Left cardiac atrium (tissue), 4 donors: ENCODE data around the gene PBLD. TPM values are rescaled to one million over a fixed set of nuclear protein-coding genes. Genes with fewer than 3 reads are reported as not detected.
"Not testable (repeated sequence)": the region's sequence is repeated elsewhere in the genome, so short reads cannot be mapped to it uniquely, and the experiment has no call there.

Experiments
- ATAC-seq, 2 donors: fragments of 200-7000 bp; cut with Tn5 transposase; one replicate each; pipeline ENCODE4 v1.9.1; 2020; ENCODE audit warnings: mild to moderate bottlenecking in 2 of 2, moderate library complexity in 2 of 2
- DNase-seq: peaks from one replicate; pipeline ENCODE4 v3.0.0-alpha.2; 2020
- intact Hi-C, 2 donors: fragments of 100-400 bp; cut with DNase I; formaldehyde crosslinking; loops; one replicate each; pipeline versions ENCODE4 v1.14.1 to v1.15.1; 2022 to 2023
- total RNA-seq, 2 donors: library from RNA; stranded (reverse); fragmentation: NEBNext Ultra II Directional; extraction: Animal tissue kit (Norgen Biotek cat#: 25700); gene quantifications; one replicate each; pipeline ENCODE4 v1.2.1, GENCODE V29; 2021
- donor health status: DM: no; HTN: yes; CAD: no.
- donor health status: DM: no; HTN: yes; CAD: no; lungs with severe emphysema.
- donor health status: DM: yes; HTN: yes; CAD: no.
- donor health status: Dilated cardiomyopathy.

The PBLD gene
- total RNA-seq, 2 donors from 2014 or later = 3.1 to 4.1 TPM

GRCh38 chr10:68290736-68291135 lies 42.0 kb downstream of the PBLD start:
- ATAC-seq = no peak
- intact Hi-C loops = no loop called here
- no peak for DNase-seq

DNA sequence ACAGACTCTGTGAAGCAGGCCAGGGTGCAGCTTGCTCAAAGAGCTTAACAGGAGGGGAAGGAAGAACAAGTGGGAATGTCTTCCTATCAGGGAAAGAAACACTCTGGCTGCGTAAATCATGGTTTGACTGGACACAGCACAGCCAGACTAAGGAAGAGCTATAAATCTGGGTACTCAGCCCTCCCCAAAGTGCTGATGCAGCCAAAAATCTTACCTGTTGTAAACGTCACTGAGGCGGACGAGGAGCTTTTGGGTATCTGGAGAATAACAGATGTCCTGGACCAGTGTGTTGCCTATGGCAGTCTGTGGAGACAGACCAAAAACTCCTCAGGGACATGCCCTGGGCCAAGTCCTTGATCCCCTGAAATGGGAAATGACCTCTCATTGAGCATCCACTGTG lies 44.0 kb downstream of the PBLD start:
- DNase-seq = no peak
- no peak for ATAC-seq
- intact Hi-C loops = no loop called here

DNA sequence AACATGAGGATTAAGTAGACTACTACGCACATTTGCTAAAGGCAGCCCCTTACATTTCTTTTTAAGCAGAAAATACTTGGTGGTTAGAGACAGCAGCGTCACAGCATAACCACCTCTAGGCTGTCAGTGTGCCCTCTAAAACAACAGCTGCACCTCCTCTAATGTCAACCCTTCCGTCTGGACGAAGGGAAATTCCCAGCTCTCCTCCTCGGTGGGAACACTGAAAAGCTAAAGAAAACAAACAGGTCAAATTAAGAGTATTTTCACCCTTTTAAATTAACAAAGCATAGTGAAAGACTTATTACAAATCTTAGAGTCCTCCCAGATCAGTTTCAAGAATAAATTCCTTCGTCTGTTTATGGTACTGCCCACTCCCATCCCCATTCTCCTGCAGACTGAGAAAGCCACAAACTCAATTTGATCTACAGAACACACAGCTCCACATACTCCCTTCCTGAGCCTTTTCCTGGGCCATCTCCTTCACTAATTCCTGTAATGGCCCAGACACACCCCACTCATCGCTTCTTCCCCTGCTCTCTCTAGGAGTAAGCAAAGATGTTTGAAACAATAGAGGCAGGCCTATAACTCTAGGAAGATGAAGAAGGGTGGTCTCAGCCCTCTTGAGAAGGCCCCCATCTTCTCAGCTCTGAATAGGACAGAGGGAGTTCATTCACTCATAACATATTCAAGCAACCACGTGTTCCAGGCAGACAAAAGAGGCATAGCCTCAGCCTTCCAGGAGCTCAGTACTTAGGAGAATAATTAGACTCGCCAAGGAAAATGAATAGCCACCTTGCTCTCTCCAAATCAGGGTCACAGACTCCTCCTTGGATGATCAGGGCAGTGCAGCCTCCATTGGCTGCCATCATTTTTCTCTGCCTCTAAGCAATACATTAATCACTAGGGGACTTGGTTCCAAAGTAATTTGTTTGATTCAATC lies 48.4 kb downstream of the PBLD start:
- no peak for DNase-seq
- no peak for ATAC-seq
- intact Hi-C loops = no loop called here

GRCh38 chr10:68280758-68281157 lies 52.0 kb downstream of the PBLD start:
- intact Hi-C loops = no loop called here
- DNase-seq (no peak), ATAC-seq (no peak)

DNA sequence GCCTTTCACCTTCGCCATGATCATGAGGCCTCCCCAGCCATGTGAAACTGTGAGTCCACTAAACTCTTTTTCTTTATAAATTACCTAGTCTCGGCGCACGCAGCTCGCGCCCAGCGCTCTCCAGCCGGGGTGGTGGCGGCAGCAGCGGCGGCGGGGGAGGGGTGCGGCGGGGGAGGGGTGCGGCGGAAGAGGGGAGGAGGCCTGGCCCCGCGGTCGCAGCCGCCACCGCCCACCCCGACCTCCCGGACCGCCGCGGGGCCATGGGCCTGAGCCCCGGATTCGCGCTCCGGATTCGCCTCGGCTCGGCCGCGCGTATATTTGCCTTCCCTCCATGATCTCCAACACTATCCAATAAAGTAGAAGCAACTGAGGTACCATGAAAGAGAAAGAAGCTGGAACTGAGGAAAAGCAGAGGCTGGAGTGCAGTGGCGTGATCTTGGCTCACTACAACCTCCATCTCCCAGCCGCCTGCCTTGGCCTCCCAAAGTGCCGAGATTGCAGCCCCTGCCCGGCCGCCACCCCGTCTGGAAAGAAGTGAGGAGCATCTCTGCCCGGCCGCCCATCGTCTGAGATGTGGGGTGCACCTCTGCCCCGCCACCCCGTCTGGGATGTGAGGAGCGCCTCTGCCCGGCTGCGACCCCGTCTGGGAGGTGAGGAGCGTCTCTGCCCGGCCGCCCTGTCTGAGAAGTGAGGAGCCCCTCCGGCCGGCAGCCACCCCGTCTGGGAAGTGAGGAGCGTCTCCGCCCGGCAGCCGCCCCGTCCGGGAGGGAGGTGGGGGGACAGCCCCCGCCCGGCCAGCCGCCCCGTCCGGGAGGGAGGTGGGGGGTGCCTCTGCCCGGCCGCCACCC lies 53.6 kb downstream of the PBLD start:
- DNase-seq, intact Hi-C loops, ATAC-seq: not testable (repeated sequence)

GRCh38 chr10:68277814-68278213 lies 54.9 kb downstream of the PBLD start:
- ATAC-seq, DNase-seq, intact Hi-C loops: not testable (repeated sequence)

GRCh38 chr10:68276224-68276623 lies 56.5 kb downstream of the PBLD start:
- DNase-seq (no peak), ATAC-seq (no peak)
- intact Hi-C loops = no loop called here

DNA sequence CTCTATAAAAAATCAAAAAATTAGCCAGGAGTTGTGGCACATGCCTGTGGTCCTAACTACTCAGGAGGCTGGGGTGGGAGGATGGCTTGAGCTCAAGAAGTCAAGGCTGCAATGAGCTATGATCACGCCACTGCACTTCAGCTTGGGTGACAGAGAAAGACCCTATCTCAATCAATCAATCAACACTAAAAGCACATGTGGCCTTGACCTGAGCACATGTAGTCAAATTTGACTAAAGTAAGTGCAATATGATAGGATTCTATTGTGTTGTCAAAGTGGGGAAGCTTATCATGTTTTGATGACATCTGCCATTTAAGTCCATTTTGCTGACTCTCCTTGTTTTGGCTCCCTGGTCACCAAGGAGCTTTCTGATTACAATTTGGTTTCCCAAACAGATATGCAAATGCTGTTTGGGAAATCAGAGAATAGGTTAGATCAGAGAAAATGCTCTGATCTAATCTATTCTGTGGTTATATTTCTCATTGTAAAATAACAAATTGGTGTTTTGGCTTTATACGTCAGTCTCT lies 57.1 kb downstream of the PBLD start:
- DNase-seq (no peak), ATAC-seq (no peak)
- intact Hi-C loops = no loop called here

- intact Hi-C loops = no loop called here
- DNase-seq (no peak), ATAC-seq (no peak)
Observed at GRCh38 chr10:68272833-68273232, 59.9 kb downstream of the PBLD start.

DNA sequence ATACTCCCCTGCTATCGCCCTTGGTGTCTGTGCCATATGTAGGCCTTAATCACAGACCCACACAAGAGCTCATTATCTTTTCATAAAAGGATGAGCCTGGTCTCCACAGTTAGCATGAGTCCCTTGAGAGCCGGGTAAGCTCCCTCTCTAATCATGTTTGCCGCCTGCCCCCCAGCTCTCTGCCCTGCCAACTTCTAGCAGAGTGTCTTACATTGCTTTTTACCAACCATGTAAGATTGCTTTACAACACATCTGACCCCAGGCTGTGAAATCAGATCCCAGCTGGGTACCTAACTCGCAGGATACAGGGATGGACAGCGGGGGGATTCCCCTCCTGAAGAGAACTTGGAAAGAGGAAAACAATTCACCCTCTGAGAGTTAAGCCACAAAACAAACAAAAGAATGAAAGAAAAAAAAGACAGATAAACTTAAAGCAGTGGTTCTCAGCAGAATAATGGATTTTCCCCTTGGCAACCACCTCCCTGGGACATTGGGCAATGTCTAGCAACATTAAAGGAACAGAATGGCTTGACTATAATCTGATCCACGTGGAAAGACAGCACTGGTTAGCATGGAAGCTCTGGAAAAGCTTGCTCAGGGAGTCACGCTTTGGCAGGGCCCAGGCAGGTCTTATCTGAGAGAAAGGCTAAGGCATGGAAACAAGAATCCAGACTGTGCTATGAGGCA lies 61.4 kb downstream of the PBLD start:
- DNase-seq (no peak), ATAC-seq (no peak)
- intact Hi-C loops = no loop called here

GRCh38 chr10:68269562-68270290 lies 63.0 kb downstream of the PBLD start:
- no peak for DNase-seq
- intact Hi-C loops = no loop called here
- no peak for ATAC-seq

DNA sequence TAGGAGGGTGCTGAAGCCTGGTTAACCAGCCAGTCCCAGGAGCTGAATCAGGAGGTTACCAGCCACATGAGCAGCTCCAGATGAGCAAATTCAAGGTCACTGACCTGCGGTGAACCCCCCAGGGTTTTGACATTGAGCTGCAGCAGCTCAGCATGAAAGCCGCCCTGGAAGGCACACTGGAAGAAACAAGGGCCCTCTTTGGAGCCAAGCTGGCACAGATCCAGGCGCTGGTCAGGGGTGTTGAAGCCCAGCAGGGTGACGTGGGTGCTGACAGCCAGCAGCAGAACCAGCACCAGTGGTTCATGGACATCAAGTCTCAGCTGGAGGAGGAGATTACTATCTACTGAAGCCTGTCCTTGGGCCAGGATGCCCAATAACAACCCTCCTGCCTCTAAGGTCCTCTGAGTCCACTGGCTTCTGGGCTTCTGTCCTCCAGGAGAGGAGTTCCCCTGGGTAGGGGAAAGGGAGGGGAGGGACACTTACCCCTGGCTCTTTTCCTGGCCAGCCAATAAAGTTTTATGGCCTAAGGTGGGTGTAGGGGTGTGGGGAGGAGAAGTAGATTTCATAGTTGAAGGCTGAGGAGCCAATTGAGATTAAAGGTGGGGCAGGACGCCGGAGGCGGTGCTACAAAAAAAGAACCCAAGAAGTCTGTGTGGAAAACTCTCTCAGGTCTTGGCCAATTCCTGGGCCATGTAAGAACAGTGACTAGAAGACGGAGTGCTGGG lies 71.4 kb downstream of the PBLD start:
- ATAC-seq (peak; percentile 73 to 90), DNase-seq (peak; percentile 40)
- intact Hi-C loops = no loop called here

DNA sequence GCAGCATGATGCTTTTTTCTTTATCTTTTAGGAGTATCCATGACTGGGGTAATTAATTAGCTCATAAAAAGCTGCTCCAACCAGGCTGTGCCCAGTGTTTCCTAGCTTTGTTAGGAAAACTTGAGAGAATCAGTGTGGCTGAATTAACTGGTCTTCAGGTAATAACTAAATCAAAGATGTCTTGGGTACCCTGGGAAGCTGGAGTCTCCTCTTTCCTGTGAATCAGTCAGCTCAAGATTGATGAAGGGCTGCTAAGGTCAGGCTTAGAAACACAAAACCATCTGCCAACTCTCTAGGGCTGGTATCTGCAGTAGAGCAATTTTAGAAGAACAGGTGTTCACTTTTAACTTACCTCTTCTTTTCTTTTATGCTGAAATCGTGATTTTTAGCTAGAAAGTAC lies 79.4 kb downstream of the PBLD start:
- ATAC-seq (no peak), DNase-seq (no peak)
- intact Hi-C loops = no loop called here

DNA sequence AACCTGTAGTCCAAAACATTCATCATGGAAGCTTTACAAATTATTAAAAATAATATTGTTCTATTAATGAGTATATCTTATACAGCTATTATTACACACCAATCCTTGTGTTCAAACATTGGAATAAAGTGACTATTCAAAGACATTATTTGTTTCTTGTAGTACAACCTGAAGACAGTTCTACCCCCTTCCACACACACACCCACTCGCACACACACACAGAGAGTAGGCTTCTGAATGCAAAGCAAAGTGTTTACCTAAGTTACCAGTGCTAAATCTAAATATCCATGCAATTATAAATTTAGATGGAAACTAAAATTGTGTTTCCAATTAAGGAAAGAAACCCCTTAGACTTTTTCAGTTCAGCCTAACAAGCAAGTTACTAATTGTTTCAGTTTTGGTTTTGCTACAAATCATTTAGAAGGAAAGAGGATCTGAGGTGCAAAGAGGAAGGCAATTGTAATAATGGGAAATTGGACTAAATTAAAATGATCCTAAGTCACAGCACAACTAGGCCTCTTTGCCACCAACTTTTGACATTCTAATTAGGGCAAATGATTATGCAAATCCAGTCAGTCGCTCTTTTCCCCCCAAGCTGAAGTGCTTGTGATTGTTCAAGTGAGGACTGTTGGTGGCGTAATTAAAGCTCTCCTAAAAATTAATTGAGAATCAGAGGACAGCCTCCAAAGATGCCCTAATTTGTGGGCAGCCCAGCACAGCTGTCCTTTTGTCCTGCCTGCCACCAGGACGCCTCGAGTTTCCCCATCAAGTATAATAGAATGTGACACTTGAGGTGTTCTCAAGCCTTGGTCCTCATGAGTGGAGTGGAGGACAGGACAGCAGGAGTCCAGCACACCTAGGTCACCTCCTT lies 80.9 kb downstream of the PBLD start:
- DNase-seq (no peak), ATAC-seq (no peak)
- intact Hi-C loops = no loop called here

GRCh38 chr10:68251151-68251550 lies 81.6 kb downstream of the PBLD start:
- no peak for DNase-seq
- intact Hi-C loops = no loop called here
- ATAC-seq = no peak

DNA sequence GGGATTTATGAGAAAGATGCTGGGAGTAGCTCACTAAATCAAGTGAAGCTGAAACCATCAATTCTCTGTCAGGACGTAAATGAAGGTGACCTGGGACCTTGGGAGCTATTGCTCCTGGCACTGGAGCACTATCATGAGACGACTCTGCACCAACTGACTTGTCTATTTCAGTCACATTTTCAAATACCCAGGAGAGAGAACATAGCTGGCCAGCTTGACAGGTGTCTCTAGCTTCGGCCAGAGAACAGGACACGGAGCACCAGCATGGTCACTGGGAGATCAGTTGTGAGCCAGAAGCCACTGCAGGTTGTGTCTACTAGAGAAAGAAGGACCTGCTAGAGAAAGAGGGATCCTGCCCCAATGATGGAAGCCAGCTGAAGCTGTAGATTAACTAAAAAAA lies 83.4 kb downstream of the PBLD start:
- intact Hi-C loops = no loop called here
- ATAC-seq (no peak), DNase-seq (no peak)

GRCh38 chr10:68247931-68248330 lies 84.8 kb downstream of the PBLD start:
- no peak for DNase-seq
- intact Hi-C loops = no loop called here
- ATAC-seq = no peak
